ENCODE data around the gene ZNF284.
A peak's percentile ranks its signal among the peaks of the same experiment; 100 is the strongest.
"Not testable (repeated sequence)": the region's sequence is repeated elsewhere in the genome, so short reads cannot be mapped to it uniquely, and the experiment has no call there.

Gene ZNF284

DNA sequence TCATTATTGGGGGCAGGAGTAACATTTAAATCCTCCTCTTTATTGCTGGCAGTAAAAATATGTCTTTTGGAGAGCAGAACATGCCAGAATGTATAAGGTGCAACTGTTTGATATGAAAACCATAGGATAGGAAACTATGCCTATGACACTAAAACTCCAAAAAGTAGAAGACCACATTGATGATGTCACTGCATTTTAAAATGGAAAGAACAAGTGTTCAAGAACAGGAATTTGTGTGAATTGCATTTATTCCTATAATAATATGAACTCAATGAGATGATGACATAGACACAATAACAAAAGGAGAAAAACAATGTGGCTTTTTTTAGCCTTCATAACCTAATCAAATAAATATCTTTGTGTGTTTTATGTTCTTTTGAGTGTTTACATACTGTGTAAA, 37.5 kb downstream of the ZNF284 start:
- TF ChIP-seq, protein P1, sequence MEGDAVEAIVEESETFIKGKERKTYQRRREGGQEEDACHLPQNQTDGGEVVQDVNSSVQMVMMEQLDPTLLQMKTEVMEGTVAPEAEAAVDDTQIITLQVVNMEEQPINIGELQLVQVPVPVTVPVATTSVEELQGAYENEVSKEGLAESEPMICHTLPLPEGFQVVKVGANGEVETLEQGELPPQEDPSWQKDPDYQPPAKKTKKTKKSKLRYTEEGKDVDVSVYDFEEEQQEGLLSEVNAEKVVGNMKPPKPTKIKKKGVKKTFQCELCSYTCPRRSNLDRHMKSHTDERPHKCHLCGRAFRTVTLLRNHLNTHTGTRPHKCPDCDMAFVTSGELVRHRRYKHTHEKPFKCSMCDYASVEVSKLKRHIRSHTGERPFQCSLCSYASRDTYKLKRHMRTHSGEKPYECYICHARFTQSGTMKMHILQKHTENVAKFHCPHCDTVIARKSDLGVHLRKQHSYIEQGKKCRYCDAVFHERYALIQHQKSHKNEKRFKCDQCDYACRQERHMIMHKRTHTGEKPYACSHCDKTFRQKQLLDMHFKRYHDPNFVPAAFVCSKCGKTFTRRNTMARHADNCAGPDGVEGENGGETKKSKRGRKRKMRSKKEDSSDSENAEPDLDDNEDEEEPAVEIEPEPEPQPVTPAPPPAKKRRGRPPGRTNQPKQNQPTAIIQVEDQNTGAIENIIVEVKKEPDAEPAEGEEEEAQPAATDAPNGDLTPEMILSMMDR (IDR thresholded peaks at IDR 0.05; ENCODE audit: low read depth, low read length, missing control alignments), result no peak
- H3K4me3 ChIP-seq (replicated peaks; ENCODE audit: low read depth, low read length), result no peak overlapping the region
- no peak for DNase-seq (ENCODE audit: extremely low read depth, low read depth)

DNA sequence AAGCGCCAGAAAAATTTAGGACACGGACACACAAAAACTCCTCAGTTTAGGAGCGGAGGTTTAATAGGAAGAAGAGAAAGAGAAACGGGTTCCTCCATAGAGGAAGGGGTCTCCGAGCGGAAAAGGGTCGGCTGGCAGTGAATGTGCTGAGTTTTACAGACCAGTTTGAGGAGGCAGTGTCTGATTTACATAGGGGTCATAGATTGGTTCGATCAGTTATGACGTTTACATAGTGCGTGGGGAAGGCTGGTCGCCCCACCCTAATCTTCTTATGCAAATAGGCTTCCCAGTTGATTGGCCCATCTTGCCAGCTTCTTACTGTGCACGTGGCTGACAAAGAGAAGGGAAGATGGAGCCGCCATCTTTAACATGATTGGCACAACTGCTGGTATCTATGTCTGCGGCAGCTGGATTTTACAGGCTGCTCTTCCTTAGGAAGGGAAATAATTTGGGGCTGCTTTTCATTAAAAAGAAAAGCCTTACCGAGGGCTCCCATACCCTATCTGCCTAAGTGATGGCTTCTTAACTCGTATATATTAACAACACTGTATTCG, 40.0 kb downstream of the ZNF284 start:
- TF ChIP-seq, protein P1 (IDR thresholded peaks at IDR 0.05; ENCODE audit: low read depth, low read length, missing control alignments), result no peak
- H3K4me3 ChIP-seq (replicated peaks; ENCODE audit: low read depth, low read length), result peak overlapping the region; percentile 85
- peak; percentile 53 for DNase-seq (ENCODE audit: extremely low read depth, low read depth)

DNA sequence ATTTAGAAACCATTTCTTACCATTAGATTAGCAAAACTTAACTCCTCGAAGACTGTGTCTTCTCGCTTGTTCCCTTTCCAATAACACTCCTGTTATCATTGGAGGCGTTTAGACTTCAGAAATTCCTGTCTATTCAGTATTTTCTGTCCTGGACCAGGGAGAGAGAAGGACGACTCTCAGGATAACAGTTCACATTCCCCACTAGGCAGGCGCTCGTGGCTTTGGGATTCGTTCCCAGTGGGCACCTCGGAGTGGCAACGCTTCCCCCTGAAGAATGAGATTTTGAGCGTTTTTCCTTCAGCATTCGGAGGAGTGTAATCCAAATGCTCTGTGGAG, 40.8 kb downstream of the ZNF284 start:
- peak overlapping the region; percentile 85 for H3K4me3 ChIP-seq (replicated peaks; ENCODE audit: low read depth, low read length)
- TF ChIP-seq, protein P1 (IDR thresholded peaks at IDR 0.05; ENCODE audit: low read depth, low read length, missing control alignments), result no peak
- DNase-seq (ENCODE audit: extremely low read depth, low read depth), result no peak

DNA sequence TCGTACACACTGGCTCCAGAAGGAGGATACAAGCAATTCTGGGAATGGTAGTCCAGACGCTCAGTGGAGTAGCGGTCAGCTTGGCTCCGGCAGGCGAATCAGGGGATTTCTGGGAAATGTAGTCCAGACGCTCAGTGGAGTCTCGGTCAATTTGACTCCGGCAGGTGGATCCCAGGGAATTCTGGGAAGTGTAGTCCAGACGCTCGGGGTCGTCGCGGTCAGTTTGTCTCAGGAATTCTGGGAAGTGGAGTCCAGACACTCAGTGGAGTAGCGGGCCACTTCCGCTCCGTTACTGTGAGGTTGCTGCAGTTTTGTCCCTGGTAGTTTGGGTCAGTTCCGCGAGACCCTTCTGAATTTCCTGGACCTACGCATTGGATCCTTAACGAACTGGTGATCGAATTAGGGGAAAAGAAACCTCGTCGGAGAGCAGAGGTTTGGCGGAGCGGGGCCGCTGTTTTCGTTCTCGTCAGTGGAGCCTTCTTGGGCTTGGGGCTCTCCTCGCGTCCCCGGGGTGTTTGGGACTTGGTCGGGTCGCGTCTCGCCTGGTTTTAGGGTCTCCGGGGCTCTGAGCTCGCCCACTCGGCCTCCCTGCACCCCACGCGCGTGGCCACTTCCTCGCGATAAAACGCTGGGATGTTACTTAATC, 41.3 kb downstream of the ZNF284 start, which contains the start of gene ZNF225:
ZNF225 (plus strand) TSS at position 262 of the 646 bp plus-strand sequence. CDS start 2,429 bp downstream, outside the sequence.
- DNase-seq (ENCODE audit: extremely low read depth, low read depth), result peak; percentile 98
- TF ChIP-seq, protein P1 (IDR thresholded peaks at IDR 0.05; ENCODE audit: low read depth, low read length, missing control alignments), result no peak
- peak within 1 kb of the TSS; percentile 85 for H3K4me3 ChIP-seq (replicated peaks; ENCODE audit: low read depth, low read length)

DNA sequence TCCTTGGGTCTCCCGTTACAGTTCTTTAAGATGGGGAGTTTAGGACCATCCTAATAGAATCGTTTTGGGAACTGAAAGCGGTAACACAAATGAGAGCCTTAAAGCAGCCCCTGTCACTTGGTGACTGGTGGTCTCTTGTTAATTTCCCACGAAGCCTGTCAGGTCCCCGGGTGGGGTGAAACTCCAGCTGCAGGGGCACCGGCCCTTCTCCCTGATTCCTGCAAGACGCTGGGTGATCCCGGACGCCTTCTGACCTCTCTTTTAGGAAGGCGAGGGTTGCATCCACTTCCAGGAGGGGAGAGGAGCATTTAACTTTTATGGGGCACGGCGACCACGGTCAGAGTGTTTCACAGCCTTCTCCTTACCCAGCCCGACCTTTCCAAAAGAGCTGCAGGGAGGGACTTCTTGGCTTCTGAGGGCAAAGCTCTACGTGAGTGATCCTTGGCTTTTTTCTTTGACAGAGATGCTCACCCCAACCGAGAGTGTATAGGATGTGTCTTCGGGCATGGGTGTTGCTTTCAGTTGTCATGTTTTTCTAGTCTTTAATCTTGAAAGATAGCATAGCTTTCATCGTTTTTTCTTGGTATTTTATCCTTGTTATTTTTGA, 41.9 kb downstream of the ZNF284 start:
- TF ChIP-seq, protein P1 (IDR thresholded peaks at IDR 0.05; ENCODE audit: low read depth, low read length, missing control alignments), result no peak
- peak overlapping the region; percentile 85 for H3K4me3 ChIP-seq (replicated peaks; ENCODE audit: low read depth, low read length)
- no peak for DNase-seq (ENCODE audit: extremely low read depth, low read depth)

DNA sequence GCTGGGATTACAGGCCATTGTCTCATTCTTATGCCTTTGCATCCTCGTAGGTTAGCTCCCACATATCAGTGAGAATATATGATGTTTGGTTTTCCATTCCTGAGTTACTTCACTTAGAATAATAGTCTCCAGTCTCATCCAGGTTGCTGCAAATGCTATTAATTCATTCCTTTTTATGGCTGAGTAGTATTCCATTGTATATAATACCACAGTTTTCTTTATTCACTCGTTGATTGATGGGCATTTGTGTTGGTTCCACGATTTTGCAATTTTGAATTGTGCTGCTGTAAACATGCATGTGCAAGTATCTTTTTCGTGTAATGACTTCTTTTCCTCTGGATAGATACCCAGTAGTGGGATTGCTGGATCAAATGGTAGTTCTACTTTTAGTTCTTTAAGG, 49.2 kb downstream of the ZNF284 start:
- not testable (repeated sequence) for H3K4me3 ChIP-seq (replicated peaks; ENCODE audit: low read depth, low read length); DNase-seq (ENCODE audit: extremely low read depth, low read depth)

DNA sequence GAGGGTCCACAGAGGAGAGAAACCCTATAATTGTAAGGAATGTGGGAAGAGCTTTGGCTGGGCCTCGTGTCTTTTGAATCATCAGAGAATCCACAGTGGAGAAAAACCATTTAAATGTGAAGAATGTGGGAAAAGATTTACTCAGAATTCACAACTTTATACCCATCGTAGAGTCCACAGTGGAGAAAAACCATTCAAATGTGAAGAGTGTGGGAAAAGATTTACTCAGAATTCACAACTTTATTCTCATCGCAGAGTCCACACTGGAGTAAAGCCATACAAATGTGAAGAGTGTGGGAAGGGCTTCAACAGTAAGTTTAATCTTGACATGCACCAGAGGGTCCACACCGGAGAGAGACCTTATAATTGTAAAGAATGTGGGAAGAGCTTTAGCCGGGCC, 60.0 kb downstream of the ZNF284 start:
- no peak for DNase-seq (ENCODE audit: extremely low read depth, low read depth)
- H3K4me3 ChIP-seq (replicated peaks; ENCODE audit: low read depth, low read length), result no peak overlapping the region
- TF ChIP-seq, protein P1 (IDR thresholded peaks at IDR 0.05; ENCODE audit: low read depth, low read length, missing control alignments), result no peak

Measured in HFF-Myc (cell line).